Lung (tissue), 12 donors: ENCODE measurements around the gene MOGAT1. TPM values are rescaled to one million over a fixed set of nuclear protein-coding genes. Genes with fewer than 3 reads are reported as not detected.

Experiments
- ATAC-seq: fragments of 200-7000 bp; cut with Tn5 transposase; one replicate; pipeline ENCODE4 v1.9.1; 2020; ENCODE audit warnings: moderate number of reproducible peaks; ENCODE audit not compliant: insufficient read depth, low FRiP score
- DNase-seq, 3 donors: peaks; one replicate each; pipeline ENCODE4 v3.0.0-alpha.2; 2013 to 2017
- H3K27ac ChIP-seq, 2 donors: one replicate each; pipeline ENCODE4 v1.5.1; 2013; ENCODE audit warnings: mild to moderate bottlenecking in 2 of 2, moderate library complexity in 2 of 2, control low read depth in 1 of 2, inconsistent platforms in 1 of 2, low read depth in 1 of 2, low read length in 1 of 2
- H3K27me3 ChIP-seq, 3 donors: one replicate each; pipeline ENCODE4 v1.5.1; 2013; ENCODE audit warnings: low read length in 2 of 3; ENCODE audit not compliant: control insufficient read depth in 3 of 3, insufficient read depth in 3 of 3
- H3K36me3 ChIP-seq, 4 donors: one replicate each; pipeline ENCODE4 v1.5.1; 2013; ENCODE audit warnings: low read length in 4 of 4, mild to moderate bottlenecking in 1 of 4, moderate library complexity in 1 of 4; ENCODE audit not compliant: control insufficient read depth in 4 of 4, insufficient read depth in 4 of 4
- H3K4me1 ChIP-seq, 5 donors: one replicate each; pipeline ENCODE4 v1.5.1; 2013; ENCODE audit warnings: low read length in 5 of 5, mild to moderate bottlenecking in 2 of 5, moderate library complexity in 1 of 5; ENCODE audit not compliant: control insufficient read depth in 5 of 5, insufficient read depth in 5 of 5
- H3K4me3 ChIP-seq: one replicate; pipeline ENCODE4 v1.5.1; 2013; ENCODE audit warnings: mild to moderate bottlenecking, control low read depth, moderate library complexity
- H3K9ac ChIP-seq, 2 donors: one replicate each; pipeline ENCODE4 v1.5.1; 2013; ENCODE audit warnings: low read length in 2 of 2, control low read depth in 1 of 2; ENCODE audit not compliant: insufficient read depth in 1 of 2
- H3K9me3 ChIP-seq, 4 donors: one replicate each; pipeline ENCODE4 v1.5.1; 2013; ENCODE audit warnings: low read length in 3 of 4, mild to moderate bottlenecking in 1 of 4, moderate library complexity in 1 of 4; ENCODE audit not compliant: control insufficient read depth in 4 of 4, insufficient read depth in 3 of 4
- WGBS, 2 donors: extraction: QIAGEN DNeasy Blood & Tissue Kit; methylation state at CpG; one replicate each; pipeline ENCODE4 v1.1.7; 2013; 5-methylcytosine and 5-hydroxymethylcytosine counted together
- polyA plus RNA-seq, 2 donors: library from polyadenylated mRNA; stranded (reverse); fragments of 200-250 nt; gene quantifications; one replicate each; pipeline ENCODE4 v1.2.1, GENCODE V29; 2013
- total RNA-seq, 2 donors: library from RNA; depleted of rRNA in 1 of 2; stranded (reverse); fragments of >200 nt in 1 of 2; gene quantifications; one replicate each; pipeline ENCODE4 v1.2.1, GENCODE V29; 2014 to 2021
- TF ChIP-seq, protein P1 (sequence below): IDR thresholded peaks from 2 replicates; pipeline ENCODE4 v1.5.1; 2012; ENCODE audit warnings: mild to moderate bottlenecking; ENCODE audit errors: control extremely low read depth, extremely low read depth
- donor health status: control.
- donor health status: control.
- donor health status: Bipolar disorder and iron deficiency.
- donor health status: healthy.
- donor health status: DM: yes; HTN: yes; CAD: no.

Gene MOGAT1
- total and polyA plus RNA-seq, 4 donors: 0.08 to 1.7 (median 0.18) TPM; not detected in 1

DNA sequence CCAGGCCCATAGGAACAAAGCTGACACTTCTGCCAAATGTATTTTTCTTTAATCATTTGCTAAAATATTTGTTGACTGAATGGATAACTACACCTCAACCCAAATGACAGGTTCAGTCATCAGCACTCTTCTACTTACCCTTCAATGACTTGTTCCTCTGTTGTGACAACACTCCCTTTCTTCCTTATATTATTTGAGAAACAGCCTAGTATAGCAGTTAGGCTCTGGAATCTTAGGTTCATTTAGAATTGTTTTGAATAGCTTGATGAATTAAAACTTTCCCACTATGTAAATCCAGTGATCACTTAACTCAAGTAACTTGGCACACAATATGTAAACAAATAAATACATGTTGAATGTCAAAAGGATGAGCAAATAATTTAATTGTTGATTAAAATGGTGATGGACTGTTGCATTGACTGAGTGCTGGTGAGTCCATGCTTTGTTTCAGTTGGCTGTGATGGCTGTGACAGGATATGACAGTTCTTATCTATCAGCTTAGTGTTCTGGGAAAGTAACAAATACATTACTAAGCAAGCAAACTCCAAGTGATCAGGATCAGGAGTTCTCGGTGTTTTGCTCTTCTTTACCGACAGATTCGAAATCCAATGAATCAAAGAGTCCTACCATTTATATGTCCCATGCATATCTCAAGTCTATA lies 2.8 kb upstream of the MOGAT1 start:
- Histone ChIP-seq H3K4me1 (peaks cover 0 to 10% (median 2%) of the 10 kb centered on the region in 5 donors), H3K36me3 (no peaks in the 10 kb centered on the region), H3K27me3 (peaks cover 0 to 10% (median 10%) of the 10 kb centered on the region in 3 donors), H3K4me3 (no peak overlapping the region), H3K9me3 (no peaks in the 10 kb centered on the region), H3K27ac (no peak overlapping the region), H3K9ac (no peak overlapping the region)
- TF ChIP-seq, protein P1, sequence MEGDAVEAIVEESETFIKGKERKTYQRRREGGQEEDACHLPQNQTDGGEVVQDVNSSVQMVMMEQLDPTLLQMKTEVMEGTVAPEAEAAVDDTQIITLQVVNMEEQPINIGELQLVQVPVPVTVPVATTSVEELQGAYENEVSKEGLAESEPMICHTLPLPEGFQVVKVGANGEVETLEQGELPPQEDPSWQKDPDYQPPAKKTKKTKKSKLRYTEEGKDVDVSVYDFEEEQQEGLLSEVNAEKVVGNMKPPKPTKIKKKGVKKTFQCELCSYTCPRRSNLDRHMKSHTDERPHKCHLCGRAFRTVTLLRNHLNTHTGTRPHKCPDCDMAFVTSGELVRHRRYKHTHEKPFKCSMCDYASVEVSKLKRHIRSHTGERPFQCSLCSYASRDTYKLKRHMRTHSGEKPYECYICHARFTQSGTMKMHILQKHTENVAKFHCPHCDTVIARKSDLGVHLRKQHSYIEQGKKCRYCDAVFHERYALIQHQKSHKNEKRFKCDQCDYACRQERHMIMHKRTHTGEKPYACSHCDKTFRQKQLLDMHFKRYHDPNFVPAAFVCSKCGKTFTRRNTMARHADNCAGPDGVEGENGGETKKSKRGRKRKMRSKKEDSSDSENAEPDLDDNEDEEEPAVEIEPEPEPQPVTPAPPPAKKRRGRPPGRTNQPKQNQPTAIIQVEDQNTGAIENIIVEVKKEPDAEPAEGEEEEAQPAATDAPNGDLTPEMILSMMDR: no peak
- ATAC-seq (no peak), DNase-seq (no peak)
- WGBS, 2 donors: 95 to 96% methylated on average over 3 of the region's 3 CpGs

DNA sequence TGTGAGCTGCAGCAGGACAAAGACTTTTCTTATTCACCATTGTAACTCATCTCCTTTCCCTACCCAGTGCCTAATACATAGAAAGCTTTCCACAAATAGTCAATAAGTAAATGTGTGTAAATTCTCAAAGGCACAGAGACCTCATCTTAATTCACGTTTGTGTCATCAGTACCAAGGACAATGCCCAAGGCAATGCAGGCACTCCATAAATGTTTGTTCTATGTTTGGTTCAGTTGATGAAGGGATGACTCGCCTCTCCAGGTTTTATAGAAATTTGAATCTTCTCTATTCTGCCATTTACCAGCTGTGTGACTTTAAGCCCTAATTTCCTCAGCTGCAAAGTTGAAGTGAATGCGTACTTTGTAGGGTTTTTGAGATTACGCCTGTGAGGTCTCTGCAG lies 2.1 kb upstream of the MOGAT1 start:
- no peak overlapping the region for H3K4me3 ChIP-seq
- no peak overlapping the region for H3K9ac ChIP-seq
- peaks cover 0 to 10% (median 0%) of the 10 kb centered on the region in 5 donors for H3K4me1 ChIP-seq
- H3K9me3 ChIP-seq: no peaks in the 10 kb centered on the region
- H3K36me3 ChIP-seq: no peaks in the 10 kb centered on the region
- DNase-seq: no peak
- WGBS, 2 donors: 83 to 91% methylated on average over 4 of the region's 4 CpGs
- no peak for ATAC-seq
- H3K27me3 ChIP-seq: peaks cover 0 to 15% (median 13%) of the 10 kb centered on the region in 3 donors
- TF ChIP-seq, protein P1: no peak
- H3K27ac ChIP-seq: no peak overlapping the region

DNA sequence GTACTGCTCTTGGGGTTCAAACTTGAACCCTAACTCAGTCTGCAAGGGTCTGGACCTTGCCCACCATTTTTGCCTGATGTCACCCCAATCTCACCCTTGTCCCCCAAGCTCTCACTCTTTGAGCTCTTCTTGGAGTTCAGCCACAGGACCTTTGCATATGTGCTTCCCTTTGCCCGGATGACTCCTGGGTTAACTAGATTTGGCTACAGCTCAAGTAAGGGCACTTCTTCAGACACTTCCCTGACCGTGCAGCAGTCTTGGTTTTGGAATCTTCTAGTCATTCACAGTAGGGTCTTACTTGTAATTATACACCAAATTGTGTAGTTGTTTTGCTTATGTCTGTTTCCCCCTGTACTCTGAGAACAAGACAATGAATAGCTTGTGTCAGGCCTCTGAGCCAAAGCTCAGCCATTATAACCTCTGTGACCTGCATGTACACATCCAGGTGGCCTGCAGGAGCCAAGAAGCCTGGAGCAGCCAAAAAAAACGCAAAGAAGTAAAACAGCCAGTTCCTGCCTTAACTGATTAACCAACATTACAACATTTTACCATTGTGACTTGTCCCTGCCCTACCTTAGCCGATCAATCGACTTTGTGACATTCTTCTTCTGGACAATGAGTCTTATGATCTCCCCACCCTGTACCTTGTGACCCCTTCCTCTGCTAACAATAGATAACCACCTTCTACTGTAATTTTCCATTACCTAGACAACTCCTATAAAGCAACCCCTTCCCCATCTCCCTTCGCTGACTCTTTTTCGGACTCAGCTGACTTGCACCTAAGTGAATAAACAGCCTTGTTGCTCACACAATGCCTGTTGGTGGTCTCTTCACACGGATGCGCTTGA lies 1.0 kb upstream of the MOGAT1 start:
- H3K27ac ChIP-seq: no peak overlapping the region
- 76 to 84% methylated on average over 9 of the region's 9 CpGs for WGBS, 2 donors
- TF ChIP-seq, protein P1: no peak

More for the DNA sequence above, 1.0 kb upstream of the MOGAT1 start:
- Histone ChIP-seq H3K36me3 (no peaks in the 10 kb centered on the region), H3K27me3 (peaks cover 0 to 19% (median 17%) of the 10 kb centered on the region in 3 donors), H3K9me3 (no peaks in the 10 kb centered on the region), H3K4me3 (no peak overlapping the region), H3K4me1 (peaks cover 0 to 10% (median 0%) of the 10 kb centered on the region in 5 donors), H3K9ac (no peak overlapping the region)
- ATAC-seq (no peak), DNase-seq (no peak)
